GM10248 (cell line): ENCODE data around the gene HNRNPA2B1.

Experiments used
- CTCF ChIA-PET: fragments of 300-600 bp; sonication (Branson Sonifier 250); formaldehyde crosslinking; extraction: SDS; loops from one replicate; lab custom pipeline; 2021; ENCODE audit warnings: antibody characterized with exemption; lab: Yijun Ruan, JAX
- POLR2A ChIA-PET: fragments of 350-650 bp; sonication (Branson Sonifier 250); formaldehyde crosslinking; extraction: SDS; loops from one replicate; lab custom pipeline; 2020; ENCODE audit warnings: antibody characterized with exemption; lab: Yijun Ruan, JAX
- DNase-seq: peaks from one replicate; pipeline ENCODE4 v3.0.0; 2012; ENCODE audit errors: extremely low spot score
- TF ChIP-seq, protein P1 (sequence below): IDR thresholded peaks from 2 replicates; pipeline ENCODE4 v1.5.1; 2012; ENCODE audit warnings: mild to moderate bottlenecking, low read depth; ENCODE audit errors: extremely low read depth, missing control alignments, control extremely low read depth

HNRNPA2B1 gene

GRCh38 chr7:26160896-26161295, 39.6 kb downstream of the HNRNPA2B1 start:
- TF ChIP-seq, protein P1, sequence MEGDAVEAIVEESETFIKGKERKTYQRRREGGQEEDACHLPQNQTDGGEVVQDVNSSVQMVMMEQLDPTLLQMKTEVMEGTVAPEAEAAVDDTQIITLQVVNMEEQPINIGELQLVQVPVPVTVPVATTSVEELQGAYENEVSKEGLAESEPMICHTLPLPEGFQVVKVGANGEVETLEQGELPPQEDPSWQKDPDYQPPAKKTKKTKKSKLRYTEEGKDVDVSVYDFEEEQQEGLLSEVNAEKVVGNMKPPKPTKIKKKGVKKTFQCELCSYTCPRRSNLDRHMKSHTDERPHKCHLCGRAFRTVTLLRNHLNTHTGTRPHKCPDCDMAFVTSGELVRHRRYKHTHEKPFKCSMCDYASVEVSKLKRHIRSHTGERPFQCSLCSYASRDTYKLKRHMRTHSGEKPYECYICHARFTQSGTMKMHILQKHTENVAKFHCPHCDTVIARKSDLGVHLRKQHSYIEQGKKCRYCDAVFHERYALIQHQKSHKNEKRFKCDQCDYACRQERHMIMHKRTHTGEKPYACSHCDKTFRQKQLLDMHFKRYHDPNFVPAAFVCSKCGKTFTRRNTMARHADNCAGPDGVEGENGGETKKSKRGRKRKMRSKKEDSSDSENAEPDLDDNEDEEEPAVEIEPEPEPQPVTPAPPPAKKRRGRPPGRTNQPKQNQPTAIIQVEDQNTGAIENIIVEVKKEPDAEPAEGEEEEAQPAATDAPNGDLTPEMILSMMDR: no peak
- CTCF ChIA-PET: interaction anchor here (0.7 to 3.3 kb wide), 6 partner anchors 10 to 268 kb away, joined by 3 to 17 read pairs (median 4); no protein-coding TSS in a partner anchor
- POLR2A ChIA-PET: interaction anchor here (1.0 kb wide), 2 partner anchors 22 to 39 kb away, joined by 3 read pairs; no protein-coding TSS in a partner anchor
- no peak for DNase-seq

GRCh38 chr7:26159243-26159642, 41.3 kb downstream of the HNRNPA2B1 start:
- CTCF ChIA-PET: interaction anchor here (1.0 to 3.3 kb wide), 4 partner anchors 7 to 39 kb away, joined by 3 to 17 read pairs (median 6); no protein-coding TSS in a partner anchor

GRCh38 chr7:26157520-26158105, 42.9 kb downstream of the HNRNPA2B1 start:
- TF ChIP-seq, protein P1: no peak

More at GRCh38 chr7:26159243-26159642, 41.3 kb downstream of the HNRNPA2B1 start:
- TF ChIP-seq, protein P1: no peak
- POLR2A ChIA-PET: interaction anchor here (1.1 kb wide), 1 partner anchor 17 kb away, joined by 6 read pairs; no protein-coding TSS in a partner anchor
- DNase-seq: no peak

GRCh38 chr7:26156451-26157420, 43.8 kb downstream of the HNRNPA2B1 start:
- CTCF ChIA-PET: interaction anchor here (1.0 to 2.2 kb wide), 4 partner anchors 24 to 42 kb away, joined by 3 to 11 read pairs (median 5); no protein-coding TSS in a partner anchor
- TF ChIP-seq, protein P1: no peak
- POLR2A ChIA-PET: interaction anchor here (0.9 to 1.7 kb wide), 3 partner anchors 36 to 43 kb away, joined by 3 to 4 read pairs (median 3); partner anchors contain the start of gene HNRNPA2B1
- peak; percentile 43 for DNase-seq

More at GRCh38 chr7:26157520-26158105, 42.9 kb downstream of the HNRNPA2B1 start:
- POLR2A ChIA-PET: interaction anchor here (0.5 to 1.7 kb wide), 2 partner anchors 35 to 40 kb away, joined by 3 to 4 read pairs; no protein-coding TSS in a partner anchor
- CTCF ChIA-PET: interaction anchor here (1.0 to 2.2 kb wide), 7 partner anchors 9 to 67 kb away, joined by 3 to 11 read pairs (median 4); no protein-coding TSS in a partner anchor
- DNase-seq: no peak

- CTCF ChIA-PET: interaction anchor here (0.7 to 2.2 kb wide), 9 partner anchors 7 to 210 kb away, joined by 3 to 11 read pairs (median 3); no protein-coding TSS in a partner anchor
- POLR2A ChIA-PET: interaction anchor here (0.6 to 1.0 kb wide), 4 partner anchors 37 to 44 kb away, joined by 3 to 7 read pairs (median 3); partner anchors contain the start of gene HNRNPA2B1
- TF ChIP-seq, protein P1: no peak
- no peak for DNase-seq
These were observed 44.8 kb downstream of the HNRNPA2B1 start for GRCh38 chr7:26155531-26156375.
